Panc1 (cell line): ENCODE data around the gene CNDP1. TPM values are rescaled to one million over a fixed set of nuclear protein-coding genes. Genes with fewer than 3 reads are reported as not detected.

Experiments used
- ATAC-seq: fragments of 200-7000 bp; cut with Tn5 transposase; 2 replicates; pipeline ENCODE4 v1.9.1; 2020; ENCODE audit warnings: mild to moderate bottlenecking, moderate library complexity
- BruUV-seq: library from RNA; stranded (reverse); fragments of 400-500 nt; replicated peaks from 2 replicates; lab custom pipeline; 2021; lab: Mats Ljungman, UMichigan
- CTCF ChIA-PET: fragments of 300-600 bp; sonication (Branson Sonifier 250); formaldehyde crosslinking; loops from one replicate; lab custom pipeline; 2022; ENCODE audit warnings: antibody characterized with exemption; lab: Charles Lee
- POLR2A ChIA-PET: fragments of 300-600 bp; sonication (Branson Sonifier 250); formaldehyde crosslinking; loops from one replicate; lab custom pipeline; 2022; ENCODE audit warnings: antibody characterized with exemption; lab: Charles Lee
- DNase-seq: peaks from one replicate; pipeline ENCODE4 v3.0.0-alpha.2; 2010; ENCODE audit warnings: low read depth, low spot score
- H3K27ac ChIP-seq: 2 replicates; pipeline ENCODE4 v1.5.1; 2011; ENCODE audit warnings: mild to moderate bottlenecking, low read length, inconsistent platforms
- H3K27me3 ChIP-seq: fragments of 200-500 bp; sonication (Bioruptor generic); 2 replicates; pipeline ENCODE4 v1.6.0; 2014; ENCODE audit warnings: low read length, inconsistent platforms; ENCODE audit not compliant: control insufficient read depth, insufficient read depth
- H3K36me3 ChIP-seq: fragments of 200-500 bp; sonication (Bioruptor generic); 2 replicates; pipeline ENCODE4 v1.5.1; 2014; ENCODE audit warnings: inconsistent platforms, mild to moderate bottlenecking, low read length, moderate library complexity; ENCODE audit not compliant: control insufficient read depth, insufficient read depth
- H3K4me1 ChIP-seq: 2 replicates; pipeline ENCODE4 v1.5.1; 2011; ENCODE audit warnings: inconsistent platforms, mild to moderate bottlenecking, low read length, moderate library complexity; ENCODE audit not compliant: control insufficient read depth, insufficient read depth
- H3K4me3 ChIP-seq, 2 experiments: 2 replicates each; pipeline ENCODE4 v1.5.1; 2011 to 2012; ENCODE audit warnings: low read depth in 2 of 2, low read length in 2 of 2, mild to moderate bottlenecking in 2 of 2, inconsistent platforms in 1 of 2, moderate library complexity in 1 of 2
- H3K9me3 ChIP-seq: fragments of 200-500 bp; sonication (Bioruptor generic); 2 replicates; pipeline ENCODE4 v1.5.1; 2014; ENCODE audit warnings: low read depth, mild to moderate bottlenecking, inconsistent platforms, low read length, moderate library complexity; ENCODE audit not compliant: control insufficient read depth, insufficient read depth
- CTCF ChIP-seq: fragments of 450-650 bp; IDR thresholded peaks from 2 replicates; pipeline ENCODE4 v1.5.1; 2017; ENCODE audit warnings: mild to moderate bottlenecking
- POLR2AphosphoS5 ChIP-seq: IDR thresholded peaks from 2 replicates; pipeline ENCODE4 v1.6.1; 2012; ENCODE audit warnings: mild to moderate bottlenecking, low read depth, low read length, moderate library complexity
- REST ChIP-seq, 2 experiments: IDR thresholded peaks; 2 replicates each; pipeline ENCODE4 v1.6.1; 2011 to 2012; ENCODE audit warnings: low read depth in 2 of 2, control low read depth in 1 of 2, low read length in 1 of 2, mild to moderate bottlenecking in 1 of 2, moderate library complexity in 1 of 2; ENCODE audit not compliant: insufficient read depth in 1 of 2
- SIN3A ChIP-seq: IDR thresholded peaks from 2 replicates; pipeline ENCODE4 v1.6.1; 2012; ENCODE audit warnings: low read depth, mild to moderate bottlenecking, low read length, moderate library complexity, borderline replicate concordance; ENCODE audit not compliant: insufficient read depth
- TCF7L2 ChIP-seq: IDR thresholded peaks from 2 replicates; pipeline ENCODE4 v1.6.1; 2011; ENCODE audit warnings: mild to moderate bottlenecking, low read depth, low read length, inconsistent platforms
- in situ Hi-C: cut with HindIII; loops from 2 replicates; pipeline ENCODE4 v1.10.0; 2016; ENCODE audit warnings: low sequenced_read_pairs, low pct_unique_long_range_greater_than_20kb
- intact Hi-C: fragments of 100-400 bp; cut with micrococcal nuclease; formaldehyde crosslinking; loops from one replicate; pipeline ENCODE4 v1.10.0; 2022; ENCODE audit not compliant: unreplicated experiment
- total RNA-seq: library from RNA; stranded (reverse); gene quantifications from one replicate; pipeline ENCODE4 v1.2.1, GENCODE V29; 2021; ENCODE audit not compliant: unreplicated experiment

Gene CNDP1
- total RNA-seq, 1 experiment from 2014 or later: not detected

GRCh38 chr18:74626049-74626874, 92.0 kb downstream of the CNDP1 start:
- Histone ChIP-seq H3K27me3 (no peaks in the 10 kb centered on the region), H3K9me3 (no peaks in the 10 kb centered on the region), H3K36me3 (no peaks in the 10 kb centered on the region), H3K27ac (no peak overlapping the region), H3K4me3 (no peak overlapping the region), H3K4me1 (no peaks in the 10 kb centered on the region; the same call in 1 of the 2 replicates)
- no TSS peak for BruUV-seq
- DNase-seq (no peak), ATAC-seq (no peak)
- intact Hi-C loops (no loop called here), in situ Hi-C loops (no loop called here)
- ChIA-PET POLR2A (no interaction called here), CTCF (no interaction called here)
- TF ChIP-seq SIN3A (no peak), CTCF (no peak), TCF7L2 (no peak), REST (IDR thresholded peaks at IDR 0.05; ENCODE audit: insufficient read depth in 1 of 2, low read depth in 2 of 2, low read length in 1 of 2) (no peak)

- intact Hi-C loops (no loop called here), in situ Hi-C loops (no loop called here)
- no TSS peak for BruUV-seq
- Histone ChIP-seq H3K27ac (no peak overlapping the region), H3K9me3 (no peaks in the 10 kb centered on the region), H3K27me3 (no peaks in the 10 kb centered on the region), H3K36me3 (no peaks in the 10 kb centered on the region), H3K4me1 (no peaks in the 10 kb centered on the region), H3K4me3 (no peak overlapping the region)
- CTCF ChIA-PET: no interaction called here
- POLR2A ChIA-PET: no interaction called here
- no peak for TF ChIP-seq CTCF
- TF ChIP-seq SIN3A: no peak
- no peak for TF ChIP-seq TCF7L2
- no peak for TF ChIP-seq REST (IDR thresholded peaks at IDR 0.05; ENCODE audit: insufficient read depth in 1 of 2, low read depth in 2 of 2, low read length in 1 of 2)
- no peak for TF ChIP-seq POLR2AphosphoS5
- no peak for DNase-seq
- no peak for ATAC-seq
Observed at GRCh38 chr18:74630804-74631203, 96.5 kb downstream of the CNDP1 start.
